Nephron progenitor cell (in vitro differentiated cells): ENCODE results near the gene CEP112.
"Not testable (repeated sequence)": the region's sequence is repeated elsewhere in the genome, so short reads cannot be mapped to it uniquely, and the experiment has no call there.

Source experiments
- DNase-seq: peaks from one replicate; pipeline ENCODE4 v3.0.0; 2021
- H3K27ac Mint-ChIP-seq: 2 replicates; pipeline ENCODE4 v1.8.0; 2021; ENCODE audit warnings: mild to moderate bottlenecking, moderate library complexity, mixed read lengths
- H3K27me3 Mint-ChIP-seq: 2 replicates; pipeline ENCODE4 v1.8.0; 2021; ENCODE audit warnings: mild to moderate bottlenecking, low read depth, mixed read lengths; ENCODE audit not compliant: poor library complexity
- H3K36me3 Mint-ChIP-seq: 2 replicates; pipeline ENCODE4 v1.8.0; 2021; ENCODE audit warnings: low read depth, mixed read lengths
- H3K4me1 Mint-ChIP-seq: 2 replicates; pipeline ENCODE4 v1.8.0; 2021; ENCODE audit warnings: mixed read lengths
- H3K4me3 Mint-ChIP-seq: 2 replicates; pipeline ENCODE4 v1.8.0; 2021; ENCODE audit warnings: mild to moderate bottlenecking, moderate library complexity, mixed read lengths
- H3K9me3 Mint-ChIP-seq: 2 replicates; pipeline ENCODE4 v1.8.0; 2021; ENCODE audit warnings: mild to moderate bottlenecking, moderate library complexity, mixed read lengths
- CTCF ChIP-seq: fragments of 200-600 bp; sonication (generic); IDR thresholded peaks from 2 replicates; pipeline ENCODE4 v1.5.0; 2021; ENCODE audit warnings: antibody characterized with exemption

Gene CEP112

GRCh38 chr17:65743308-65743655 lies 448.7 kb downstream of the CEP112 start:
- no peaks in the 10 kb centered on the region for H3K27me3 Mint-ChIP-seq
- no peak overlapping the region for H3K4me3 Mint-ChIP-seq
- H3K27ac Mint-ChIP-seq = no peak overlapping the region
- TF ChIP-seq CTCF = no peak
- H3K9me3 Mint-ChIP-seq = no peaks in the 10 kb centered on the region
- DNase-seq = no peak
- H3K4me1 Mint-ChIP-seq = peaks cover 12% of the 10 kb centered on the region
- H3K36me3 Mint-ChIP-seq = peaks cover 16% of the 10 kb centered on the region

DNA sequence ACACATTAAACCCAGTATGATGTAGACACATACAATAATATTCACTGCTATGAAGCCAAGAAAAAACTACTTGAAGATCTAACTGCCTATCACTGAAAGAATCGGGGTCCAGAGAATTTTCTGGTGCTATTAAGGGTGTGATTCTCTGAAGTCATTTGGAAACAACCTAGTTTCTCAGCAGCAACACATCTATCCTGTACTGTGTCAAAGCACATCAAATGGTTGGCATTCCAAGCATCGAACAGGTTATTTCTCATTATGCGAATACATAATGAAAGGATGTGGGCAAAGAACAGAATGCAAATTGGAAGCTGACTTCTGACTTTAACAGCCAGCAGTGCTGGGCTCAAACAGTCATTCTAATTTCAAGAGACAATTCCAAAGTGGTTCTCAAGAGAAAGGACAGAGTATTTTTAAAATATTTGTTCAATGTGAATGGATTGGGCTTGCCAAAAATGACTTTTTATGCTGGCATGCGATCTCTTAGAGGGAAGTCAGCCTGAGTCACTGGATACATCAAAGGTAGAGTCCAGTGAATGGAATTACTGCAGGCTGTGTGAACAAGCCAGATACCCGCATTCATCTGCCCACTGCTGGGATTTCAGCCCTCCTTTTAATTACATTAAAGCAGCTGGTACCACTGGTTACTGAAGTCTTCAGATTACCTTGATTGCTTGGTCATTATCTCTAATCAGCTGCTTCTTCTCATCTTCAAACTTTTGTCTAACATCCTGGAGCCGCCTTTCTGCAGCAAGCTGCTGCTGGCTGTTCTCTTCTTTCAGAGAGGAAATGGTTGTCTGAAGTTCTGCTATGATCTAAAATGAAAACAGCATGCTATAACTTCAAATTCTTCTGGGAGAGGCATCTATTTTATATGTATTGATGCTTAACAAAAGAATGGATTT lies 449.3 kb downstream of the CEP112 start:
- peak overlapping the region; percentile 36 for H3K27ac Mint-ChIP-seq

GRCh38 chr17:65741710-65742109 lies 450.2 kb downstream of the CEP112 start:
- Mint-ChIP-seq H3K4me3 (no peak overlapping the region), H3K4me1 (peaks cover 12% of the 10 kb centered on the region), H3K27me3 (no peaks in the 10 kb centered on the region), H3K27ac (no peak overlapping the region), H3K36me3 (peaks cover 25% of the 10 kb centered on the region), H3K9me3 (no peaks in the 10 kb centered on the region)
- TF ChIP-seq CTCF = no peak
- no peak for DNase-seq

More for the DNA sequence above, 449.3 kb downstream of the CEP112 start:
- no peak for TF ChIP-seq CTCF
- Mint-ChIP-seq H3K27me3 (no peaks in the 10 kb centered on the region), H3K4me1 (peaks cover 12% of the 10 kb centered on the region), H3K4me3 (no peak overlapping the region), H3K9me3 (no peaks in the 10 kb centered on the region), H3K36me3 (peaks cover 19% of the 10 kb centered on the region)
- no peak for DNase-seq

DNA sequence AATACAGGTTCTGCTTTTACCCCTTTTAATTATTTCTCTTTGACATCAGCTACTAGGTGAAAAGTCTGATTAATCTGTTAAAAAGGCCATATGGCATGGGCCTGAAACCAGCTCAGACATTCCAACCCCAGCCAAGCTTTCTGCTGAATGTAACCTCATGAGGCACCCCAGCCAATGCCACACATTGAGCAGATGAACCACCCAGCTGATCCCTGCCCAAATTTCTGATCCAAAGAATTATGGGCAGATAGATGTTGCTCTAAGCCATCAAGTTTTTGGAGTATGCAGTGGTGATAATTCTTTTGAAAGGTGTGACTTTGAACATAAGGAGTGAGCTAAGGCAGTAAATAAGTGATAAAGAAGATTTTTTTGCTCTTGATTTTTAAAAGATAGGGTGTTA lies 452.9 kb downstream of the CEP112 start:
- no peaks in the 10 kb centered on the region for H3K27me3 Mint-ChIP-seq

GRCh38 chr17:65737451-65737850 lies 454.5 kb downstream of the CEP112 start:
- Mint-ChIP-seq H3K27me3 (no peaks in the 10 kb centered on the region), H3K9me3 (peaks cover 6% of the 10 kb centered on the region), H3K36me3 (peaks cover 45% of the 10 kb centered on the region), H3K4me3 (no peak overlapping the region), H3K4me1 (peaks cover 9% of the 10 kb centered on the region), H3K27ac (no peak overlapping the region)
- no peak for DNase-seq
- TF ChIP-seq CTCF = no peak

More for the DNA sequence above, 452.9 kb downstream of the CEP112 start:
- Mint-ChIP-seq H3K4me3 (no peak overlapping the region), H3K36me3 (peaks cover 31% of the 10 kb centered on the region), H3K27ac (no peak overlapping the region), H3K9me3 (no peaks in the 10 kb centered on the region), H3K4me1 (peaks cover 12% of the 10 kb centered on the region)
- no peak for TF ChIP-seq CTCF
- no peak for DNase-seq

GRCh38 chr17:65733314-65733713 lies 458.6 kb downstream of the CEP112 start:
- no peaks in the 10 kb centered on the region for H3K27me3 Mint-ChIP-seq
- H3K4me1 Mint-ChIP-seq = peaks cover 5% of the 10 kb centered on the region
- no peak overlapping the region for H3K4me3 Mint-ChIP-seq
- TF ChIP-seq CTCF = no peak
- no peak for DNase-seq
- H3K27ac Mint-ChIP-seq = no peak overlapping the region
- peaks cover 46% of the 10 kb centered on the region for H3K36me3 Mint-ChIP-seq
- peaks cover 20% of the 10 kb centered on the region for H3K9me3 Mint-ChIP-seq

DNA sequence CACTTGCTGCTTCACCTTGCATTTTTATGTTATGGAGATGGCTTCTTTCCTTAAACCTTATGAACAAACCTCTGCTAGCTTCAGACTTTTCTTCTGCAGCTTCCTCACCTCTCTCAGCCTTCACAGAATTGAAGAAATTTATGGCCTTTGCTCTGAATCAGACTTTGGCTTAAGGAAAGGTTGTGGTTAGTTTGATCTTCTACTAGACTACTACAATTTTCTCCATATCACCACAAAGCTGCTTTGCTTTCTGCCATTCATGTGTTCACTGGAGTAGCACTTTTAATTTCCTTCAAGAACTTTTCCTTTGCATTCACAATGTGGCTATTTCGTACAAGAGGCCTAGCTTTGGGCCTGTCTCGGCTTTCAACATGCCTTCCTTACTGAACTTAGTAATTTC lies 459.3 kb downstream of the CEP112 start:
- Mint-ChIP-seq H3K9me3 (peaks cover 20% of the 10 kb centered on the region), H3K36me3 (peaks cover 43% of the 10 kb centered on the region)
- not testable (repeated sequence) for H3K27me3 Mint-ChIP-seq, H3K4me3 Mint-ChIP-seq, H3K27ac Mint-ChIP-seq, DNase-seq, H3K4me1 Mint-ChIP-seq
